ENCODE data around the gene PPP4R3A.

GRCh38 chr14:91515979-91516378, 5.9 kb upstream of the PPP4R3A start:
- TF ChIP-seq ZNF274 (IDR thresholded peaks at IDR 0.05; ENCODE audit: low read depth, low read length) (no peak), SUZ12 (IDR thresholded peaks at IDR 0.05; ENCODE audit: extremely low read depth, insufficient read depth, insufficient read length) (no peak), YY1 (IDR thresholded peaks at IDR 0.05; ENCODE audit: insufficient read depth, insufficient read length) (no peak)

All from NT2/D1 (cell line).